T-helper 1 cell treated with Interleukin-12 subunit alpha and Interleukin-12 subunit beta and Interleukin-4 antibody, amounts not matched to agents 30 ng/mL and 1 ng/mL, for 36 hours (primary cell): ENCODE data around the gene CLDN4. TPM values are rescaled to one million over a fixed set of nuclear protein-coding genes. Genes with fewer than 3 reads are reported as not detected.
"Not testable (repeated sequence)": the region's sequence is repeated elsewhere in the genome, so short reads cannot be mapped to it uniquely, and the experiment has no call there.

ENCODE experiments used
- intact Hi-C: fragments of 100-400 bp; cut with micrococcal nuclease; formaldehyde crosslinking; loops from one replicate; pipeline ENCODE4 v1.15.1; 2024
- total RNA-seq: library from RNA; stranded (reverse); gene quantifications from 2 replicates; pipeline ENCODE4 v1.2.3, GENCODE V29; 2022

CLDN4 gene
- not detected in 2 replicates for total RNA-seq

GRCh38 chr7:73830681-73831583, at the start of gene CLDN4:
Gene CLDN4 (plus strand): TSS chr7:73830996. CDS start chr7:73831202, 206 bp downstream.
- intact Hi-C loops, result no loop called here

- intact Hi-C loops, result no loop called here
Observed at GRCh38 chr7:73786588-73786987, 44.2 kb upstream of the CLDN4 start.

GRCh38 chr7:73787786-73788048, 43.1 kb upstream of the CLDN4 start:
- intact Hi-C loops, result not testable (repeated sequence)

- intact Hi-C loops, result no loop called here
Observed at GRCh38 chr7:73789051-73789450, 41.7 kb upstream of the CLDN4 start.

- intact Hi-C loops, result not testable (repeated sequence)
Observed at GRCh38 chr7:73791170-73791690, 39.6 kb upstream of the CLDN4 start.

- intact Hi-C loops, result not testable (repeated sequence)
Observed at GRCh38 chr7:73795188-73795587, 35.6 kb upstream of the CLDN4 start.

GRCh38 chr7:73796656-73797055, 34.1 kb upstream of the CLDN4 start:
- intact Hi-C loops, result not testable (repeated sequence)

- intact Hi-C loops, result not testable (repeated sequence)
Observed at GRCh38 chr7:73797176-73797575, 33.6 kb upstream of the CLDN4 start.

- intact Hi-C loops, result no loop called here
Observed at GRCh38 chr7:73799282-73800141, 31.3 kb upstream of the CLDN4 start.

GRCh38 chr7:73801577-73801976, 29.2 kb upstream of the CLDN4 start:
- intact Hi-C loops, result no loop called here

- intact Hi-C loops, result no loop called here
Observed at GRCh38 chr7:73802459-73802858, 28.3 kb upstream of the CLDN4 start.

GRCh38 chr7:73809467-73809951, 21.3 kb upstream of the CLDN4 start:
- intact Hi-C loops, result no loop called here

GRCh38 chr7:73810998-73811360, 19.8 kb upstream of the CLDN4 start:
- intact Hi-C loops, result loop anchor here (1.0 kb wide), 3 partner anchors 31 to 44 kb away; partner anchors contain the start of gene METTL27

GRCh38 chr7:73811760-73812168, 19.0 kb upstream of the CLDN4 start:
- intact Hi-C loops, result loop anchor here (1.0 kb wide), 3 partner anchors 31 to 44 kb away; partner anchors contain the start of gene METTL27

GRCh38 chr7:73812996-73813395, 17.8 kb upstream of the CLDN4 start:
- intact Hi-C loops, result no loop called here

GRCh38 chr7:73815436-73815835, 15.4 kb upstream of the CLDN4 start:
- intact Hi-C loops, result no loop called here

GRCh38 chr7:73817121-73817520, 13.7 kb upstream of the CLDN4 start:
- intact Hi-C loops, result no loop called here

- intact Hi-C loops, result no loop called here
Observed at GRCh38 chr7:73820013-73820412, 10.8 kb upstream of the CLDN4 start.

- intact Hi-C loops, result not testable (repeated sequence)
Observed at GRCh38 chr7:73821597-73822285, 9.1 kb upstream of the CLDN4 start.

- intact Hi-C loops, result no loop called here
Observed at GRCh38 chr7:73822319-73823173, 8.2 kb upstream of the CLDN4 start.
